IMR-90 (cell line): ENCODE measurements around the gene EXOC2. TPM values are rescaled to one million over a fixed set of nuclear protein-coding genes. Genes with fewer than 3 reads are reported as not detected.

Experiments
- ATAC-seq: fragments of 200-7000 bp; cut with Tn5 transposase; 2 replicates; pipeline ENCODE4 v1.9.1; 2020; ENCODE audit warnings: low read depth, mild to moderate bottlenecking, moderate library complexity
- BruUV-seq: library from RNA; stranded (reverse); fragments of 400-500 nt; replicated peaks from 2 replicates; lab custom pipeline; 2021; lab: Mats Ljungman, UMichigan
- CTCF ChIA-PET: fragments of 300-600 bp; formaldehyde crosslinking; extraction: SDS; loops from one replicate; lab custom pipeline; 2021; ENCODE audit warnings: antibody characterized with exemption; lab: Yijun Ruan, JAX
- POLR2A ChIA-PET: fragments of 300-600 bp; sonication (Branson Sonifier 250); formaldehyde crosslinking; loops from one replicate; lab custom pipeline; 2022; ENCODE audit warnings: antibody characterized with exemption; ENCODE audit not compliant: unreplicated experiment; lab: Charles Lee
- DNase-seq: peaks from one replicate; pipeline ENCODE4 v3.0.0; 2013
- H2AFZ ChIP-seq: replicated peaks from 2 replicates; pipeline ENCODE3; 2013; ENCODE audit warnings: low read length, mild to moderate bottlenecking; ENCODE audit not compliant: poor library complexity
- H2AK5ac ChIP-seq: 2 replicates; pipeline ENCODE4 v1.6.1; 2013; ENCODE audit warnings: low read depth, low read length, inconsistent platforms
- H2AK9ac ChIP-seq: replicated peaks from 2 replicates; pipeline ENCODE3; 2013; ENCODE audit warnings: mild to moderate bottlenecking, low read depth, low read length, moderate library complexity; ENCODE audit not compliant: poor library complexity
- H2BK120ac ChIP-seq: 2 replicates; pipeline ENCODE4 v1.6.1; 2013; ENCODE audit warnings: low read depth, low read length, inconsistent platforms
- H2BK15ac ChIP-seq: 3 replicates; pipeline ENCODE4 v1.6.1; 2013; ENCODE audit warnings: low read depth, low read length, inconsistent platforms
- H2BK20ac ChIP-seq: 2 replicates; pipeline ENCODE4 v1.6.1; 2013; ENCODE audit warnings: low read depth, mild to moderate bottlenecking, inconsistent platforms, low read length, moderate library complexity
- H2BK5ac ChIP-seq: 2 replicates; pipeline ENCODE4 v1.6.1; 2013; ENCODE audit warnings: mild to moderate bottlenecking, low read depth, low read length, inconsistent platforms; ENCODE audit not compliant: poor library complexity, severe bottlenecking
- H3K14ac ChIP-seq: replicated peaks from 2 replicates; pipeline ENCODE4 v1.6.1; 2013; ENCODE audit warnings: low read depth, low read length, inconsistent platforms
- H3K18ac ChIP-seq: 2 replicates; pipeline ENCODE4 v1.6.1; 2013; ENCODE audit warnings: low read depth, low read length, control low read depth
- H3K23ac ChIP-seq: 2 replicates; pipeline ENCODE4 v1.6.1; 2013; ENCODE audit warnings: low read depth, low read length, inconsistent platforms
- H3K27ac ChIP-seq: 2 replicates; pipeline ENCODE4 v1.5.1; 2013; ENCODE audit warnings: mild to moderate bottlenecking, control low read depth, low read length; ENCODE audit not compliant: insufficient read depth
- H3K27me3 ChIP-seq: 2 replicates; pipeline ENCODE4 v1.6.1; 2013; ENCODE audit warnings: low read length; ENCODE audit not compliant: control insufficient read depth, insufficient read depth
- H3K36me3 ChIP-seq: 2 replicates; pipeline ENCODE4 v1.6.1; 2013; ENCODE audit warnings: low read length, mixed read lengths; ENCODE audit not compliant: control insufficient read depth, insufficient read depth
- H3K4ac ChIP-seq: 2 replicates; pipeline ENCODE4 v1.6.1; 2013; ENCODE audit warnings: low read depth, low read length, inconsistent platforms
- H3K4me1 ChIP-seq: 2 replicates; pipeline ENCODE4 v1.6.1; 2013; ENCODE audit warnings: low read length, mixed read lengths; ENCODE audit not compliant: control insufficient read depth, insufficient read depth
- H3K4me2 ChIP-seq: 2 replicates; pipeline ENCODE4 v1.6.1; 2013; ENCODE audit warnings: low read depth, mild to moderate bottlenecking, control low read depth, low read length, moderate library complexity
- H3K4me3 ChIP-seq: 2 replicates; pipeline ENCODE4 v1.5.1; 2013; ENCODE audit warnings: low read depth, mild to moderate bottlenecking, control low read depth, low read length, moderate library complexity; ENCODE audit not compliant: insufficient read depth
- H3K56ac ChIP-seq: 2 replicates; pipeline ENCODE4 v1.6.1; 2013; ENCODE audit warnings: low read length, inconsistent platforms; ENCODE audit not compliant: insufficient read depth; ENCODE audit errors: extremely low read depth
- H3K79me1 ChIP-seq, 2 experiments: 2 replicates each; pipeline ENCODE4 v1.6.1; 2013; ENCODE audit warnings: low read length in 2 of 2, inconsistent platforms in 1 of 2, low read depth in 1 of 2
- H3K9ac ChIP-seq: 2 replicates; pipeline ENCODE4 v1.6.1; 2013; ENCODE audit warnings: low read depth, low read length, control low read depth
- H3K9me1 ChIP-seq: 2 replicates; pipeline ENCODE4 v1.6.1; 2013; ENCODE audit warnings: low read length, inconsistent platforms; ENCODE audit not compliant: insufficient read depth
- H3K9me3 ChIP-seq: 2 replicates; pipeline ENCODE4 v1.6.1; 2013; ENCODE audit warnings: low read length; ENCODE audit not compliant: control insufficient read depth, insufficient read depth
- H4K20me1 ChIP-seq: 2 replicates; pipeline ENCODE4 v1.6.1; 2013; ENCODE audit warnings: low read length, inconsistent platforms; ENCODE audit not compliant: insufficient read depth
- H4K5ac ChIP-seq: 2 replicates; pipeline ENCODE4 v1.6.1; 2013; ENCODE audit warnings: mild to moderate bottlenecking, low read depth, low read length, control low read depth
- H4K8ac ChIP-seq, 2 experiments: 2 replicates each; pipeline ENCODE4 v1.6.1; 2013; ENCODE audit warnings: low read depth in 2 of 2, low read length in 2 of 2, control low read depth in 1 of 2, inconsistent platforms in 1 of 2
- H4K91ac ChIP-seq: 2 replicates; pipeline ENCODE4 v1.6.1; 2013; ENCODE audit warnings: low read depth, low read length, inconsistent platforms; ENCODE audit not compliant: insufficient read depth
- BHLHE40 ChIP-seq: fragments of 150-350 bp; IDR thresholded peaks from 2 replicates; pipeline ENCODE4 v1.6.1; 2016; ENCODE audit warnings: mild to moderate bottlenecking, low read depth, low read length
- CEBPB ChIP-seq: IDR thresholded peaks from 2 replicates; pipeline ENCODE4 v1.6.1; 2012; ENCODE audit warnings: low read depth, low read length, improper control_type of control experiment
- CHD1 ChIP-seq: IDR thresholded peaks from 2 replicates; pipeline ENCODE4 v1.6.1; 2012; ENCODE audit warnings: low read depth, low read length, improper control_type of control experiment
- ELK1 ChIP-seq: fragments of 150-350 bp; IDR thresholded peaks from 2 replicates; pipeline ENCODE4 v1.6.1; 2016; ENCODE audit warnings: low read depth, mild to moderate bottlenecking, low read length, moderate library complexity, borderline replicate concordance
- FOS ChIP-seq: fragments of 150-350 bp; IDR thresholded peaks from 2 replicates; pipeline ENCODE4 v1.6.1; 2016; ENCODE audit warnings: low read depth, low read length
- MAFK ChIP-seq: IDR thresholded peaks from 2 replicates; pipeline ENCODE4 v1.6.1; 2012; ENCODE audit warnings: low read depth, low read length, improper control_type of control experiment
- MAZ ChIP-seq: IDR thresholded peaks from 2 replicates; pipeline ENCODE4 v1.6.1; 2012; ENCODE audit warnings: low read depth, mild to moderate bottlenecking, low read length, improper control_type of control experiment, moderate library complexity, borderline replicate concordance
- MXI1 ChIP-seq: IDR thresholded peaks from 2 replicates; pipeline ENCODE4 v1.6.1; 2012; ENCODE audit warnings: low read depth, mild to moderate bottlenecking, low read length, moderate library complexity, borderline replicate concordance
- NFE2L2 ChIP-seq: fragments of 150-350 bp; IDR thresholded peaks from 2 replicates; pipeline ENCODE4 v1.6.1; 2016; ENCODE audit warnings: low read depth, mild to moderate bottlenecking, low read length
- POLR2A ChIP-seq: IDR thresholded peaks from 2 replicates; pipeline ENCODE4 v1.6.1; 2012; ENCODE audit warnings: mild to moderate bottlenecking, low read depth, low read length
- RCOR1 ChIP-seq: IDR thresholded peaks from 2 replicates; pipeline ENCODE4 v1.6.1; 2012; ENCODE audit warnings: mild to moderate bottlenecking, low read length, improper control_type of control experiment; ENCODE audit not compliant: insufficient replicate concordance
- RFX5 ChIP-seq: IDR thresholded peaks from 2 replicates; pipeline ENCODE4 v1.8.0; 2012; ENCODE audit warnings: low read depth, mild to moderate bottlenecking, low read length, moderate library complexity
- SMC3 ChIP-seq: fragments of 150-350 bp; IDR thresholded peaks from 2 replicates; pipeline ENCODE4 v1.6.1; 2016; ENCODE audit warnings: low read depth, mild to moderate bottlenecking, antibody characterized with exemption, low read length, moderate library complexity
- USF2 ChIP-seq: fragments of 150-350 bp; IDR thresholded peaks from 2 replicates; pipeline ENCODE4 v1.6.1; 2017; ENCODE audit warnings: mild to moderate bottlenecking, antibody characterized with exemption, low read length, low read depth
- WGBS, 2 experiments: methylation state at CpG; one replicate each; pipeline versions ENCODE4 v1.1.5 to v1.1.7; 2013; ENCODE audit warnings: missing lambda C conversion rate in 2 of 2; ENCODE audit not compliant: insufficient read length in 1 of 2; ENCODE audit errors: extremely low coverage in 2 of 2; 5-methylcytosine and 5-hydroxymethylcytosine counted together
- dilution Hi-C: fragments of 300-500 bp; cut with HindIII; formaldehyde crosslinking; loops from one replicate; pipeline ENCODE4 v1.14.3; 2018; ENCODE audit warnings: low sequenced_read_pairs; ENCODE audit not compliant: unreplicated experiment
- in situ Hi-C: fragments of 300-500 bp; cut with MboI; formaldehyde crosslinking; loops from 3 replicates; pipeline ENCODE4 v1.14.3; 2019; ENCODE audit warnings: low sequenced_read_pairs, inconsistent platforms, mixed read lengths
- intact Hi-C: fragments of 100-400 bp; cut with micrococcal nuclease; formaldehyde crosslinking; loops from 2 replicates; pipeline ENCODE4 v1.10.0; 2022
- polyA plus RNA-seq, 3 experiments: library from polyadenylated mRNA; depleted of rRNA; stranded (reverse); fragments of >200 nt; gene quantifications; 2 replicates each; pipeline ENCODE4 v1.2.3, GENCODE V29; 2012; ENCODE audit warnings: low replicate concordance in 1 of 3
- total RNA-seq: library from RNA; depleted of rRNA; stranded (reverse); fragments of >200 nt; gene quantifications from 2 replicates; pipeline ENCODE4 v1.2.3, GENCODE V29; 2012

EXOC2 gene
- total and polyA plus RNA-seq, 2 of the 4 experiments (the other 2 are of a cell fraction): 13.1 to 37.3 TPM

- peaks cover 3% of the 10 kb centered on the region; the same call in 1 of the 2 replicates for H3K9me1 ChIP-seq
- H4K5ac ChIP-seq: no peak overlapping the region
- H4K91ac ChIP-seq: no peak overlapping the region
- H4K8ac ChIP-seq: no peak overlapping the region
- ATAC-seq: no peak
- WGBS, 2 experiments: no CpG with 5 or more reads among the region's 4 CpGs
- H4K20me1 ChIP-seq: no peaks in the 10 kb centered on the region
- no peak overlapping the region for H3K56ac ChIP-seq
- no peaks in the 10 kb centered on the region for H3K9me3 ChIP-seq
- no peak overlapping the region for H2BK20ac ChIP-seq
- H3K4me2 ChIP-seq: no peak overlapping the region
- in situ Hi-C loops (no loop called here), dilution Hi-C loops (no loop called here), intact Hi-C loops (no loop called here)
- H3K14ac ChIP-seq: no peak overlapping the region
- BruUV-seq: no TSS peak
- no peak overlapping the region for H2AK5ac ChIP-seq
- no peak overlapping the region for H2BK120ac ChIP-seq
- no peak for DNase-seq
- peaks cover 0 to 8% of the 10 kb centered on the region in 2 experiments; a peak in 1 of 4 replicates for H3K79me1 ChIP-seq
- H2BK5ac ChIP-seq: no peak overlapping the region
- ChIA-PET POLR2A (no interaction called here), CTCF (no interaction called here)
- no peak overlapping the region for H2AK9ac ChIP-seq
- no peak overlapping the region for H2AFZ ChIP-seq
- H3K23ac ChIP-seq: no peak overlapping the region
- no peaks in the 10 kb centered on the region for H3K27me3 ChIP-seq
- H2BK15ac ChIP-seq: no peak overlapping the region
- H3K9ac ChIP-seq: no peak overlapping the region
- H3K27ac ChIP-seq: no peak overlapping the region
- TF ChIP-seq BHLHE40: no peak
- TF ChIP-seq RFX5: no peak
- no peak for TF ChIP-seq CHD1
- no peak for TF ChIP-seq FOS
- no peak for TF ChIP-seq SMC3
- no peak for TF ChIP-seq ELK1
- TF ChIP-seq MAZ: no peak
- no peak for TF ChIP-seq MXI1
- TF ChIP-seq RCOR1: no peak
- TF ChIP-seq MAFK: no peak
- no peak for TF ChIP-seq NFE2L2
- no peak for TF ChIP-seq POLR2A
- TF ChIP-seq CEBPB: no peak
- TF ChIP-seq USF2: no peak
- no peaks in the 10 kb centered on the region for H3K4me1 ChIP-seq
- no peak overlapping the region for H3K4me3 ChIP-seq
- H3K36me3 ChIP-seq: peaks cover 8% of the 10 kb centered on the region; the same call in 1 of the 2 replicates
- no peak overlapping the region for H3K18ac ChIP-seq
- no peak overlapping the region for H3K4ac ChIP-seq
These were observed 81.0 kb downstream of the EXOC2 start for GRCh38 chr6:611928-612327.
